GM18502 (cell line): ENCODE measurements around the gene NFYB.
A peak's percentile ranks its signal among the peaks of the same experiment; 100 is the strongest.
"Not testable (repeated sequence)": the region's sequence is repeated elsewhere in the genome, so short reads cannot be mapped to it uniquely, and the experiment has no call there.

ENCODE experiments used
- ATAC-seq: cut with Tn5 transposase; IDR thresholded peaks from one replicate; pipeline ENCODE4 v1.9.1; 2021; ENCODE audit warnings: mild to moderate bottlenecking; ENCODE audit not compliant: unreplicated experiment, poor library complexity

NFYB gene

DNA sequence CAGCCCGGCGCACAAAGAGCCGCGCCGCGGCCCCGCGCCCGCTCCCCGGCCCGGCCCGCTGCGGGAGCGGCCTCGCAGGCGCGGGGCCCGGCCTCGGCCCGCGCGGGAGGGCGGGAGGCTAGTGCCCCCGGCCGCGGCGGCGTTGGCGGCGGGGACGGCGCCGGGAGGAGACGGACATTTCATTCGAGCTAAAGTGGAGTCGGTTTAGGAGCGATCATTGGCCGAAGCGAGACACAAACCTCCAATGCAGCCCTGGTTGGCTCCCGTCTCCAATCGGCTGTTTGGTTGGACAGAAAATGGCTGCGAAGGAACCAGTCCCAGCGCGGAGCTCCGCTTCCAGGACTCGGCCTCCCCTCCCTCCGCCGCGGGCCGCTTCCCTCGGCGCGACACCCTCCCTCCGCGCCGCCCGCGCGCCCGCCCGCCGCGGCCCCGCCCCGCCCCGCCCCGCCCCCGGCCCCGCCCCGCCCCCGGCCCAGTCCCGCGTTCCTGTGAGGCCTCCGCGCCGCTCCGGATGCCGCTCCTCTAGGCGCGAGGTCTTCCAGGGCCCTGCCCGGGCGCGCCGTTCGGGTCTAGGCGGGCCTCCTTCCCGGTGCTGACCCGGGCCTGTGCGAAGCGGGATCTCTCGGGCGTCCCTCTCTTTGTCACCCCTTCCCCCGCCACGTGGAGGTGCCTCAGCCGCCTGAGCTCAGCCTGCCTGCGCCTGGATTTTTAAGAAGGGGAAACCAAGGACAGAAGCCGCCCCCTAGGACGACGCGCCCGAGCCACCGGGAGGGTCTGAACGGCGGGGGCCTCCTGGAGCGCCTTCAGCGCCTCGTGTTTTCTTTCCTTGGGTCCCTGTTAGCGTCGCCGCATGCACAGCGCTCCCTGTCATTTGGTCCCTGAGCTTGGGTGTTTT, at the start of gene NFYB:
Gene NFYB, minus strand, starts transcription at position 309 of the 895 bp plus-strand sequence. CDS start 2,757 bp downstream, outside the sequence.
- ATAC-seq, result peak; percentile 93

GRCh38 chr12:104187446-104188155, 49.6 kb upstream of the NFYB start:
- ATAC-seq, result no peak

- ATAC-seq, result no peak
Observed at GRCh38 chr12:104183443-104183842, 45.4 kb upstream of the NFYB start.

- ATAC-seq, result no peak
Observed at GRCh38 chr12:104182621-104183378, 44.8 kb upstream of the NFYB start.

DNA sequence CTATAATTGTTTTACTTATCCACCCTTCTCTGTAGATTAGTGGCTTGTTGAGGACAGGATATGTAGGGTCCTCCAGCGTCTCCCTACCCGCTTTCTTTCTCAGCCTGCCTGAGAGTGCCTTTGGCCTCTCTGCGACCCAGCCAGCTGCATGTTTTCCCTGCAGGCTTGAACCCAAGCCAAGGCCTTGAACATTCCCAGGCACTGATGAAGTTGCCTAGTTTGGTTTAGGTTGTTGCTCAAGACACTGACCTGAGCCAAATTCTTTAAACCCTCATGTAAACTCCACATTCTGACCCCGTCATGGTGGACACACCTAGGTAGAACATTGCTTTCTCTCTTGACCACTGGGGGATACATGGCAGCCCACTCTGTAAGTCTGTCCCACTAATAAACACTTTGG, 44.1 kb upstream of the NFYB start:
- no peak for ATAC-seq

DNA sequence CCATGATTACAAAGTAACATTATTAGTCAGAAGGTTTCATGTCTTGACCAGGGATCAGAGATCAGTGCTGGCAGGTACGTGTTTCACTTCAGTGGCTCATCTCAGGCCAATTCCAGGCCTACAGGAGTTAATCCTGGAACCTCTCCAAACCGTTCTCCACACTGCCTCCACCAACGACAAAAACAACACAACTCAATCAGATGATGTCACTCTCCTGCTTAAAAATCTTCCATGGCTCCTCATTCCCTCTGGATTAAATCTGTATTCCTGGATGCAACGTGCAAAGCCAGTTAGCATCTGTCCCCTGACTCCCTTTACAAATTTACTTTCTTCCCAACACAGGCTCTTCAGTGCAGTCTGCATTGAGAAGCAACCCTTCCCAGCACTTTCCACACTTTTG, 43.3 kb upstream of the NFYB start:
- no peak for ATAC-seq

DNA sequence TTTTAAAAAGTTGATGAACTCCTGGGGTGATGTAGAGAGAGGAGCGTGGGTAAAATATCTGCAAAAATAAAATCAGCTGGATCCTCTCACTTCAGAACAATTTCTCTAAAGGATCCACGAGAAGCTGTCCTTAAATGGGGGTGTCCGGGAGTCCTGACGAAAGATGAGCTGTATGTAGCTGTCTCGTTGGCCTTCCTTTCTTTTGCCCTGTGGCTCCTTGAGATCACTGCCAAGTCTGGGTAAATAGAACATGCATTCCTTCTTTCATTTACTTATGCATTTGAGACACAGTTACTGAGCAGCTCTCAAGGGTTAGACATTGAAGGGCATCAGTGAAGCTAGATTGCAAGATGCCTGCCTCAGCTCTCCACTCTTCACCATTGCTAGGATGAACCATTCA, 42.4 kb upstream of the NFYB start:
- no peak for ATAC-seq

DNA sequence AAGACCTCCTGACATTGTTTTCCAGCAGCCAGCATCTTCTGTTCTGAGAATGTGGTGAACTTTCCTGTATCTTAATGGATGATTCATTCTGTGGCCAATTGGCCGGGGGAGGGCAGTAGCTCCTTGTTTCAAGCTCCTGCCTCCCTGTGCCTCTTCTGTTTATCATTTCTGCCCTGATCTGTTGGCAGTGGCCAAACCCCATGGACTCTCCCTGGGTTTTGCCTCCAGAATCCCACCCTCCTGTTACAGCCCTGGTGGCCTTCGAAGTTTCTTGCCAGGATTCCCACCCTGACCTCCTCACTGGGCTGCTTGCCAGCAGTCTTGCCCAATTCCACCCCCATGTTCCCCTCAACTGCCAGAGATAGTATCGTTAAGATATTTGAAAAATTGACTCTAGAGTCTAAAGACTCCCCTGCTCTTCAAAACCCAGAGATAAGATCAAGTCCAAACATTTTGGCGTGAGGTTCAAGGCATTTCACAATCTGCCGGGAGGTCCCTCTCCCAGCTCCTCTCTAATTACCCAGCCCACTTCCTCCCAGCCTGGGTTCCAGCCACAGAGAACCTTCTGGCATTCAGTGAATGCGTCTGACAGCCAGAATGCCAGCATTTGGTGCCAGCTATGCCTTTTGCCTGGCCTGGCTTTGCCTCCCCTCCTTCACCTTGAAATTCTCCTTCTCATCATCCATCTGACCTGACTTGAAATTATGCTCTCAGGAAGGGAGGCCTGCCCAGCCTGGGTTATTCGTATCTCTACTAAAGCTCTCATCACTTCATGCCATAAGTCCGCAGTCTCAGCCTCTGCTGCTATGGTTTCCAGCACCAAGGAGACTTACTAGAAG, 39.9 kb upstream of the NFYB start:
- ATAC-seq, result no peak

GRCh38 chr12:104177336-104177662, 39.3 kb upstream of the NFYB start:
- no peak for ATAC-seq

GRCh38 chr12:104175726-104176247, 37.8 kb upstream of the NFYB start:
- no peak for ATAC-seq

- ATAC-seq, result not testable (repeated sequence)
Observed at GRCh38 chr12:104173804-104174203, 35.8 kb upstream of the NFYB start.

- ATAC-seq, result no peak
Observed at GRCh38 chr12:104172570-104172947, 34.5 kb upstream of the NFYB start.

GRCh38 chr12:104171785-104172569, 34.0 kb upstream of the NFYB start:
- no peak for ATAC-seq

- ATAC-seq, result no peak
Observed at GRCh38 chr12:104168596-104168995, 30.6 kb upstream of the NFYB start.

GRCh38 chr12:104167519-104168458, 29.8 kb upstream of the NFYB start:
- ATAC-seq, result no peak

DNA sequence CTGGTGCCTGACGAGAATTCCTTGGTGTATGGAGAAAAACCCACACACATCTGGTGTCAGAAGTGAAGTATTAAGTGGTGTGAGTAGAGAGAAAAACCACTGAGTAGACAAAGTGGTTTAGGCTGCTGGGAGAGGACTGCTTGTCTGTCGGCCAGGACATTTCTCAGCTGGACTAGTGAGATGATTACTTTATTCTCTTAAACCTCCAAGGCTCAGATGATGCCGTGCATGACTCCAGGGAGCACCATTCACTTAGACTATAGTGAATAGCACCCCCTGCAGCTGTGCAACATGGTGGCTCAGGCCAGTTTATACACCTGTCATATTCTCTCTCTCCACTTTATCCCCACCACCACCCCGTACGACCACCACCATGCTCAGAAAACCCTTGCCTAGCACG, 28.5 kb upstream of the NFYB start:
- ATAC-seq, result no peak

DNA sequence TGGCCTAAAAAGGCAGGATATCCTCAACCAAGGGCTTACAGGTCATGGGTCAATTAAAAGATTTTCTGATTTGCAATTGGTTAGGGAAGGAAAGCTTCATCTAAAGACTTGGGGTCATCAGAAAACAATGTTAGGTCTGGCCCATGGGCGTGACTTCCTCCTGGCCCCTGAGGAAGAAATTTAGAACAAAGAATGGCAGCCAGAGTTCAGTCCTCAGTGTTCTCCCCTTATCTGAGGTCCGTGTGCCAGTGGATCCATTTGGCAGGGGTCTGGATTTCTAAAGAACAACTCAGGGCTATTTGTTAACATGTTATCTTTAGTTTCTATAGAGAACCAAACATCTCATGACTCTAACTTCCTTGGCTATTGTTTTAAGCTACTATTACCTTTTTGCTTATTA, 27.8 kb upstream of the NFYB start:
- ATAC-seq, result no peak

DNA sequence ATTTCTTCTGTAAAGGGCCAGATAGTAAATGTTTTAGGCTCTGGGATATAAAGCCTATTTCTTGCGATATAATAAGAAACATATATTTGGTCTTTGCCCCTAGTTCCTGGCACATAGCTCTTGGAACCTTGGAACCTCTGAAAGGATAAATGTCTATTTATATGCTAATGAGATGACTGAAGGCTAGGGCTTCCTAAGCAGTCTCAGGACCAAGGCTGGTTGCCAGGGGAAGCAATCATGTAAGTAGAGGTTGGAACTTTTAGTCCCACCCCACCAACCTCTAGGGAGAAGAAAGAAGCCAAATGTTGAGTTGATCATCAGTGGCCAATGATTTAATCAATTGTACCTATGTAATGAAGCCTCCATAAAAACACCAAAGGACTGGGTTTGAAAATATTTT, 26.6 kb upstream of the NFYB start:
- ATAC-seq, result no peak
